22Rv1 (cell line): ENCODE results near the gene FECH.

ENCODE experiments used
- CTCF ChIP-seq: fragments of 450-650 bp; IDR thresholded peaks from 2 replicates; pipeline ENCODE4 v1.5.1; 2017; ENCODE audit warnings: mild to moderate bottlenecking
- ZFX ChIP-seq: fragments of 450-650 bp; IDR thresholded peaks from 2 replicates; pipeline ENCODE4 v1.6.1; 2017; ENCODE audit warnings: antibody characterized with exemption, borderline replicate concordance

- no peak for TF ChIP-seq CTCF
- TF ChIP-seq ZFX: no peak
These were observed 42.9 kb downstream of the FECH start for GRCh38 chr18:57543560-57543959.
